H1 (cell line): Measurements from ENCODE around the gene LYPD6B. TPM values are rescaled to one million over a fixed set of nuclear protein-coding genes. Genes with fewer than 3 reads are reported as not detected.

Experiments used
- ATF3 ChIP-seq: IDR thresholded peaks from 2 replicates; pipeline ENCODE4 v1.6.1; 2011; ENCODE audit warnings: low read depth, mild to moderate bottlenecking, low read length; ENCODE audit not compliant: insufficient read depth
- BCL11A ChIP-seq, 2 experiments: IDR thresholded peaks; one replicate each; pipeline ENCODE4 v1.6.1; 2011; ENCODE audit warnings: low read depth in 2 of 2, low read length in 2 of 2, mild to moderate bottlenecking in 2 of 2
- CBX5 ChIP-seq: fragments of 300-800, 300-1000 bp; sonication (generic); IDR thresholded peaks from 2 replicates; pipeline ENCODE4 v1.7.1; 2016; ENCODE audit warnings: antibody characterized with exemption, low read length, low read depth
- CEBPB ChIP-seq: IDR thresholded peaks from 2 replicates; pipeline ENCODE4 v1.6.1; 2012; ENCODE audit warnings: low read depth, low read length
- CHD7 ChIP-seq: fragments of 300-600 bp; sonication (generic); IDR thresholded peaks from 2 replicates; pipeline ENCODE4 v1.7.1; 2012; ENCODE audit warnings: low read length, moderate library complexity, mild to moderate bottlenecking, inconsistent platforms; ENCODE audit not compliant: insufficient replicate concordance
- EZH2 ChIP-seq: fragments of 200-600 bp; sonication (generic); IDR thresholded peaks from 2 replicates; pipeline ENCODE4 v1.7.1; 2012; ENCODE audit warnings: low read depth, mild to moderate bottlenecking, moderate library complexity, low read length, inconsistent platforms; ENCODE audit not compliant: severe bottlenecking
- JUND ChIP-seq: IDR thresholded peaks from 2 replicates; pipeline ENCODE4 v1.6.1; 2011; ENCODE audit warnings: mild to moderate bottlenecking, improper control_type of control experiment, low read length
- KDM1A ChIP-seq: fragments of 200-600, 300-600 bp; sonication (generic); IDR thresholded peaks from 2 replicates; pipeline ENCODE4 v1.7.1; 2016; ENCODE audit warnings: mild to moderate bottlenecking, low read length, borderline replicate concordance
- RFX5 ChIP-seq: IDR thresholded peaks from 2 replicates; pipeline ENCODE4 v1.6.1; 2011; ENCODE audit warnings: low read depth, low read length, improper control_type of control experiment, borderline replicate concordance
- SP2 ChIP-seq: IDR thresholded peaks from 2 replicates; pipeline ENCODE4 v1.6.1; 2012; ENCODE audit warnings: mild to moderate bottlenecking, low read length, inconsistent platforms
- polyA plus RNA-seq, 7 experiments: library from polyadenylated mRNA; depleted of rRNA in 3 of 7; stranded (reverse) in 5 of 7; unstranded in 2 of 7; fragments of >200 nt in 5 of 7; fragments of 200-250 nt in 2 of 7; gene quantifications; 1 replicate in 5 of 7; 2 replicates in 1 of 7; 4 replicates in 1 of 7; pipeline versions ENCODE4 v1.2.1 to v1.2.3, GENCODE V29; 2011 to 2013; ENCODE audit warnings: missing spikeins in 2 of 7, mixed read lengths in 2 of 7
- total RNA-seq: library from RNA; stranded (reverse); fragmentation: NEBNext Ultra II Directional; extraction: Animal tissue kit (Norgen Biotek cat#: 25700); gene quantifications from 2 replicates; pipeline ENCODE4 v1.2.1, GENCODE V29; 2021

The LYPD6B gene
- total and polyA plus RNA-seq, 2 of the 8 experiments (the other 6 are each of a cell fraction or from before 2014, with no cell fraction given): 2.2 to 3.5 TPM

GRCh38 chr2:149027590-149028250 is 10.8 kb upstream of the LYPD6B start (continued):
- TF ChIP-seq CHD7: no peak
- TF ChIP-seq JUND: no peak
- TF ChIP-seq EZH2: no peak
- no peak for TF ChIP-seq KDM1A
- TF ChIP-seq CEBPB: no peak
- TF ChIP-seq ATF3: no peak
- TF ChIP-seq BCL11A (IDR thresholded peaks at IDR 0.05; ENCODE audit: low read depth in 2 of 2, low read length in 2 of 2): no peak
- TF ChIP-seq RFX5: no peak
- no peak for TF ChIP-seq SP2
- no peak for TF ChIP-seq CBX5
- TF ChIP-seq, all 59 proteins: peak for 0
